Neural cell (in vitro differentiated cells): Measurements from ENCODE around the gene THBD. TPM values are rescaled to one million over a fixed set of nuclear protein-coding genes. Genes with fewer than 3 reads are reported as not detected.

Experiments used
- H2AFZ ChIP-seq: fragments of 200-600, 300-800 bp; sonication (generic), shearing (Covaris generic); 2 replicates; pipeline ENCODE4 v1.6.0; 2014; ENCODE audit warnings: low read depth, mild to moderate bottlenecking, antibody characterized with exemption, low read length, moderate library complexity
- H3F3A ChIP-seq: fragments of 200-600 bp; shearing (Covaris generic); 2 replicates; pipeline ENCODE4 v1.6.1; 2016; ENCODE audit warnings: mild to moderate bottlenecking, moderate library complexity, mixed read lengths, antibody characterized with exemption, low read length; ENCODE audit not compliant: insufficient read depth, poor library complexity, severe bottlenecking
- H3K27ac ChIP-seq: fragments of 200-600, 300-800 bp; sonication (generic), shearing (Covaris generic); 2 replicates; pipeline ENCODE4 v1.5.1; 2014; ENCODE audit warnings: mild to moderate bottlenecking, low read length, moderate library complexity
- H3K27me3 ChIP-seq: fragments of 300-800, 200-600 bp; sonication (generic), shearing (Covaris generic); 2 replicates; pipeline ENCODE4 v1.6.0; 2014; ENCODE audit warnings: mild to moderate bottlenecking, low read depth, low read length, moderate library complexity; ENCODE audit not compliant: insufficient read depth
- H3K36me3 ChIP-seq: fragments of 300-800, 200-600 bp; sonication (generic), shearing (Covaris generic); 2 replicates; pipeline ENCODE4 v1.5.1; 2014; ENCODE audit warnings: mild to moderate bottlenecking, antibody characterized with exemption, low read length, moderate library complexity; ENCODE audit not compliant: insufficient read depth
- H3K4me2 ChIP-seq: fragments of 300-800, 200-600 bp; sonication (generic), shearing (Covaris generic); 2 replicates; pipeline ENCODE4 v1.6.0; 2014; ENCODE audit warnings: mild to moderate bottlenecking, low read length
- H3K4me3 ChIP-seq: fragments of 300-800, 200-600 bp; sonication (generic), shearing (Covaris generic); 2 replicates; pipeline ENCODE4 v1.5.1; 2014; ENCODE audit warnings: mild to moderate bottlenecking, low read length, moderate library complexity
- H3K79me2 ChIP-seq: fragments of 200-600 bp; shearing (Covaris generic); replicated peaks from 2 replicates; pipeline ENCODE4 v1.6.0; 2014; ENCODE audit warnings: mild to moderate bottlenecking, low read length, moderate library complexity; ENCODE audit not compliant: insufficient read depth
- H3K9ac ChIP-seq: fragments of 300-800, 200-600 bp; sonication (generic), shearing (Covaris generic); 2 replicates; pipeline ENCODE4 v1.6.1; 2016; ENCODE audit warnings: mild to moderate bottlenecking, low read length, mixed read lengths
- H3K9me2 ChIP-seq: fragments of 200-600 bp; shearing (Covaris generic); 2 replicates; pipeline ENCODE4 v1.6.1; 2016; ENCODE audit warnings: mild to moderate bottlenecking, low read length, mixed read lengths; ENCODE audit not compliant: insufficient read depth
- H3K9me3 ChIP-seq: fragments of 200-600, 300-800 bp; sonication (generic), shearing (Covaris generic); 2 replicates; pipeline ENCODE4 v1.6.1; 2016; ENCODE audit warnings: mild to moderate bottlenecking, mixed run types, low read length, moderate library complexity, mixed read lengths
- H4K20me1 ChIP-seq: fragments of 200-600 bp; shearing (Covaris generic); 2 replicates; pipeline ENCODE4 v1.6.1; 2016; ENCODE audit warnings: mild to moderate bottlenecking, mixed run types; ENCODE audit not compliant: insufficient read depth
- CTCF ChIP-seq: fragments of 450-650 bp; IDR thresholded peaks from 2 replicates; pipeline ENCODE4 v1.5.1; 2014; ENCODE audit warnings: antibody characterized with exemption, mild to moderate bottlenecking, moderate library complexity; ENCODE audit not compliant: poor library complexity, severe bottlenecking
- EP300 ChIP-seq: fragments of 450-650 bp; conservative IDR thresholded peaks from 2 replicates; pipeline ENCODE4 v1.6.1; 2014; ENCODE audit warnings: antibody characterized with exemption, mild to moderate bottlenecking, moderate library complexity; ENCODE audit not compliant: poor library complexity, severe bottlenecking
- EZH2 ChIP-seq: fragments of 200-600, 300-800 bp; shearing (Covaris generic), sonication (generic); IDR thresholded peaks from 2 replicates; pipeline ENCODE4 v1.6.1; 2014; ENCODE audit warnings: antibody characterized with exemption, low read length, borderline replicate concordance, mild to moderate bottlenecking; ENCODE audit not compliant: insufficient read depth, poor library complexity, severe bottlenecking
- MXI1 ChIP-seq: fragments of 450-650 bp; conservative IDR thresholded peaks from 2 replicates; pipeline ENCODE4 v1.6.1; 2014; ENCODE audit warnings: antibody characterized with exemption, mild to moderate bottlenecking; ENCODE audit not compliant: poor library complexity, severe bottlenecking
- POLR2AphosphoS5 ChIP-seq: IDR thresholded peaks from 2 replicates; pipeline ENCODE4 v1.6.1; 2012
- RAD21 ChIP-seq: fragments of 450-650 bp; conservative IDR thresholded peaks from 2 replicates; pipeline ENCODE4 v1.6.1; 2014; ENCODE audit warnings: antibody characterized with exemption, mild to moderate bottlenecking, moderate library complexity
- REST ChIP-seq: IDR thresholded peaks from 2 replicates; pipeline ENCODE4 v1.6.1; 2012; ENCODE audit warnings: borderline replicate concordance
- SMC3 ChIP-seq: fragments of 450-650 bp; conservative IDR thresholded peaks from 2 replicates; pipeline ENCODE4 v1.6.1; 2014; ENCODE audit warnings: antibody characterized with exemption, mild to moderate bottlenecking, moderate library complexity; ENCODE audit not compliant: poor library complexity
- TAF1 ChIP-seq: IDR thresholded peaks from 2 replicates; pipeline ENCODE4 v1.6.1; 2012; ENCODE audit warnings: low read depth
- polyA plus RNA-seq: library from polyadenylated mRNA; depleted of rRNA; stranded (reverse); fragments of >200 nt; gene quantifications from 2 replicates; pipeline ENCODE4 v1.2.3, GENCODE V29; 2014

THBD gene
- polyA plus RNA-seq, 1 donor from 2014 or later = not detected

GRCh38 chr20:23033918-23034317 is 15.6 kb downstream of the THBD start:
- Histone ChIP-seq H3K9me2 (no peaks in the 10 kb centered on the region), H4K20me1 (no peaks in the 10 kb centered on the region), H3K27me3 (peaks cover 54% of the 10 kb centered on the region)

GRCh38 chr20:23032750-23033078 is 16.8 kb downstream of the THBD start:
- no peak overlapping the region for H3K4me3 ChIP-seq
- no peaks in the 10 kb centered on the region for H3K36me3 ChIP-seq
- no peaks in the 10 kb centered on the region for H3K9me2 ChIP-seq
- no peaks in the 10 kb centered on the region for H3K79me2 ChIP-seq
- H3K27me3 ChIP-seq = peaks cover 45% of the 10 kb centered on the region
- H3K4me2 ChIP-seq = no peak overlapping the region
- H2AFZ ChIP-seq = no peak overlapping the region
- no peaks in the 10 kb centered on the region for H4K20me1 ChIP-seq
- no peaks in the 10 kb centered on the region for H3K9me3 ChIP-seq
- no peak overlapping the region for H3K27ac ChIP-seq
- H3K9ac ChIP-seq = no peak overlapping the region
- peaks cover 6% of the 10 kb centered on the region for H3F3A ChIP-seq
- TF ChIP-seq CTCF (no peak), REST (no peak), EP300 (no peak), MXI1 (no peak), POLR2AphosphoS5 (no peak), EZH2 (no peak)

More at GRCh38 chr20:23033918-23034317, 15.6 kb downstream of the THBD start:
- Histone ChIP-seq H3K9me3 (no peaks in the 10 kb centered on the region), H2AFZ (no peak overlapping the region), H3K36me3 (no peaks in the 10 kb centered on the region), H3K27ac (no peak overlapping the region), H3K79me2 (no peaks in the 10 kb centered on the region), H3K9ac (no peak overlapping the region), H3K4me3 (no peak overlapping the region), H3F3A (no peaks in the 10 kb centered on the region), H3K4me2 (no peak overlapping the region)
- TF ChIP-seq RAD21 = no peak
- TF ChIP-seq EZH2 = no peak
- no peak for TF ChIP-seq REST
- no peak for TF ChIP-seq POLR2AphosphoS5
- TF ChIP-seq MXI1 = no peak
- TF ChIP-seq TAF1 = no peak
- TF ChIP-seq CTCF = no peak
- TF ChIP-seq SMC3 = no peak
- no peak for TF ChIP-seq EP300
